Lung (tissue), 12 donors: ENCODE measurements around the gene TMTC2. TPM values are rescaled to one million over a fixed set of nuclear protein-coding genes. Genes with fewer than 3 reads are reported as not detected.

Experiments used
- ATAC-seq: fragments of 200-7000 bp; cut with Tn5 transposase; one replicate; pipeline ENCODE4 v1.9.1; 2020; ENCODE audit warnings: moderate number of reproducible peaks; ENCODE audit not compliant: insufficient read depth, low FRiP score
- DNase-seq, 3 donors: peaks; one replicate each; pipeline ENCODE4 v3.0.0-alpha.2; 2013 to 2017
- H3K27ac ChIP-seq, 2 donors: one replicate each; pipeline ENCODE4 v1.5.1; 2013; ENCODE audit warnings: mild to moderate bottlenecking in 2 of 2, moderate library complexity in 2 of 2, control low read depth in 1 of 2, inconsistent platforms in 1 of 2, low read depth in 1 of 2, low read length in 1 of 2
- H3K27me3 ChIP-seq, 3 donors: one replicate each; pipeline ENCODE4 v1.5.1; 2013; ENCODE audit warnings: low read length in 2 of 3; ENCODE audit not compliant: control insufficient read depth in 3 of 3, insufficient read depth in 3 of 3
- H3K36me3 ChIP-seq, 4 donors: one replicate each; pipeline ENCODE4 v1.5.1; 2013; ENCODE audit warnings: low read length in 4 of 4, mild to moderate bottlenecking in 1 of 4, moderate library complexity in 1 of 4; ENCODE audit not compliant: control insufficient read depth in 4 of 4, insufficient read depth in 4 of 4
- H3K4me1 ChIP-seq, 5 donors: one replicate each; pipeline ENCODE4 v1.5.1; 2013; ENCODE audit warnings: low read length in 5 of 5, mild to moderate bottlenecking in 2 of 5, moderate library complexity in 1 of 5; ENCODE audit not compliant: control insufficient read depth in 5 of 5, insufficient read depth in 5 of 5
- H3K4me3 ChIP-seq: one replicate; pipeline ENCODE4 v1.5.1; 2013; ENCODE audit warnings: mild to moderate bottlenecking, control low read depth, moderate library complexity
- H3K9ac ChIP-seq, 2 donors: one replicate each; pipeline ENCODE4 v1.5.1; 2013; ENCODE audit warnings: low read length in 2 of 2, control low read depth in 1 of 2; ENCODE audit not compliant: insufficient read depth in 1 of 2
- H3K9me3 ChIP-seq, 4 donors: one replicate each; pipeline ENCODE4 v1.5.1; 2013; ENCODE audit warnings: low read length in 3 of 4, mild to moderate bottlenecking in 1 of 4, moderate library complexity in 1 of 4; ENCODE audit not compliant: control insufficient read depth in 4 of 4, insufficient read depth in 3 of 4
- CTCF ChIP-seq: IDR thresholded peaks from 2 replicates; pipeline ENCODE4 v1.5.1; 2012; ENCODE audit warnings: mild to moderate bottlenecking; ENCODE audit errors: control extremely low read depth, extremely low read depth
- WGBS, 2 donors: extraction: QIAGEN DNeasy Blood & Tissue Kit; methylation state at CpG; one replicate each; pipeline ENCODE4 v1.1.7; 2013; 5-methylcytosine and 5-hydroxymethylcytosine counted together
- polyA plus RNA-seq, 2 donors: library from polyadenylated mRNA; stranded (reverse); fragments of 200-250 nt; gene quantifications; one replicate each; pipeline ENCODE4 v1.2.1, GENCODE V29; 2013
- total RNA-seq, 2 donors: library from RNA; depleted of rRNA in 1 of 2; stranded (reverse); fragments of >200 nt in 1 of 2; gene quantifications; one replicate each; pipeline ENCODE4 v1.2.1, GENCODE V29; 2014 to 2021
- donor health status: control.
- donor health status: control.
- donor health status: Bipolar disorder and iron deficiency.
- donor health status: healthy.
- donor health status: DM: yes; HTN: yes; CAD: no.

Gene TMTC2
- total and polyA plus RNA-seq, 4 donors = 5.3 to 77.1 (median 14.0) TPM

GRCh38 chr12:82964446-82964845 lies 277.7 kb downstream of the TMTC2 start:
- Histone ChIP-seq H3K27ac (no peak overlapping the region), H3K9me3 (no peaks in the 10 kb centered on the region), H3K4me3 (no peak overlapping the region), H3K27me3 (no peaks in the 10 kb centered on the region), H3K36me3 (peaks cover 0 to 4% (median 0%) of the 10 kb centered on the region in 4 donors), H3K4me1 (peaks cover 0 to 6% (median 0%) of the 10 kb centered on the region in 5 donors), H3K9ac (no peak overlapping the region)
- no peak for TF ChIP-seq CTCF
- 74 to 88% methylated on average over 3 of the region's 3 CpGs for WGBS, 2 donors
- peak in 1 of 3 donors; percentile 16 for DNase-seq
- ATAC-seq = no peak

GRCh38 chr12:82966001-82966559 lies 279.4 kb downstream of the TMTC2 start:
- Histone ChIP-seq H3K9ac (no peak overlapping the region), H3K27ac (no peak overlapping the region), H3K27me3 (no peaks in the 10 kb centered on the region), H3K4me1 (peaks cover 0 to 6% (median 0%) of the 10 kb centered on the region in 5 donors), H3K36me3 (peaks cover 0 to 4% (median 0%) of the 10 kb centered on the region in 4 donors), H3K4me3 (no peak overlapping the region), H3K9me3 (no peaks in the 10 kb centered on the region)
- ATAC-seq (no peak), DNase-seq (no peak)
- TF ChIP-seq CTCF = no peak
- 36 to 60% methylated on average over 2 of the region's 2 CpGs for WGBS, 2 donors

GRCh38 chr12:82968631-82969367 lies 282.1 kb downstream of the TMTC2 start:
- 90 to 92% methylated on average over 3 of the region's 3 CpGs for WGBS, 2 donors
- Histone ChIP-seq H3K27me3 (no peaks in the 10 kb centered on the region), H3K36me3 (peaks cover 0 to 4% (median 0%) of the 10 kb centered on the region in 4 donors), H3K9ac (no peak overlapping the region), H3K4me1 (peaks cover 0 to 6% (median 0%) of the 10 kb centered on the region in 5 donors), H3K9me3 (no peaks in the 10 kb centered on the region), H3K27ac (no peak overlapping the region), H3K4me3 (no peak overlapping the region)
- DNase-seq (no peak), ATAC-seq (no peak)
- TF ChIP-seq CTCF = no peak
